IMR-90 (cell line): ENCODE measurements around the gene ELP4.

Source experiments
- BHLHE40 ChIP-seq: fragments of 150-350 bp; IDR thresholded peaks from 2 replicates; pipeline ENCODE4 v1.6.1; 2016; ENCODE audit warnings: mild to moderate bottlenecking, low read depth, low read length
- CEBPB ChIP-seq: IDR thresholded peaks from 2 replicates; pipeline ENCODE4 v1.6.1; 2012; ENCODE audit warnings: low read depth, low read length, improper control_type of control experiment
- MAFK ChIP-seq: IDR thresholded peaks from 2 replicates; pipeline ENCODE4 v1.6.1; 2012; ENCODE audit warnings: low read depth, low read length, improper control_type of control experiment
- MAZ ChIP-seq: IDR thresholded peaks from 2 replicates; pipeline ENCODE4 v1.6.1; 2012; ENCODE audit warnings: low read depth, mild to moderate bottlenecking, low read length, improper control_type of control experiment, moderate library complexity, borderline replicate concordance
- MXI1 ChIP-seq: IDR thresholded peaks from 2 replicates; pipeline ENCODE4 v1.6.1; 2012; ENCODE audit warnings: low read depth, mild to moderate bottlenecking, low read length, moderate library complexity, borderline replicate concordance
- NFE2L2 ChIP-seq: fragments of 150-350 bp; IDR thresholded peaks from 2 replicates; pipeline ENCODE4 v1.6.1; 2016; ENCODE audit warnings: low read depth, mild to moderate bottlenecking, low read length
- POLR2A ChIP-seq: IDR thresholded peaks from 2 replicates; pipeline ENCODE4 v1.6.1; 2012; ENCODE audit warnings: mild to moderate bottlenecking, low read depth, low read length
- RCOR1 ChIP-seq: IDR thresholded peaks from 2 replicates; pipeline ENCODE4 v1.6.1; 2012; ENCODE audit warnings: mild to moderate bottlenecking, low read length, improper control_type of control experiment; ENCODE audit not compliant: insufficient replicate concordance
- RFX5 ChIP-seq: IDR thresholded peaks from 2 replicates; pipeline ENCODE4 v1.8.0; 2012; ENCODE audit warnings: low read depth, mild to moderate bottlenecking, low read length, moderate library complexity
- SMC3 ChIP-seq: fragments of 150-350 bp; IDR thresholded peaks from 2 replicates; pipeline ENCODE4 v1.6.1; 2016; ENCODE audit warnings: low read depth, mild to moderate bottlenecking, antibody characterized with exemption, low read length, moderate library complexity
- USF2 ChIP-seq: fragments of 150-350 bp; IDR thresholded peaks from 2 replicates; pipeline ENCODE4 v1.6.1; 2017; ENCODE audit warnings: mild to moderate bottlenecking, antibody characterized with exemption, low read length, low read depth
- TF ChIP-seq, protein P1 (sequence below): conservative IDR thresholded peaks from 2 replicates; pipeline ENCODE4 v1.5.1; 2012; ENCODE audit warnings: mild to moderate bottlenecking, low read depth, low read length, improper control_type of control experiment
- TF ChIP-seq, protein P2 (sequence below): fragments of 150-350 bp; IDR thresholded peaks from 2 replicates; pipeline ENCODE4 v1.6.1; 2016; ENCODE audit warnings: low read depth, mild to moderate bottlenecking, low read length, moderate library complexity, borderline replicate concordance

DNA sequence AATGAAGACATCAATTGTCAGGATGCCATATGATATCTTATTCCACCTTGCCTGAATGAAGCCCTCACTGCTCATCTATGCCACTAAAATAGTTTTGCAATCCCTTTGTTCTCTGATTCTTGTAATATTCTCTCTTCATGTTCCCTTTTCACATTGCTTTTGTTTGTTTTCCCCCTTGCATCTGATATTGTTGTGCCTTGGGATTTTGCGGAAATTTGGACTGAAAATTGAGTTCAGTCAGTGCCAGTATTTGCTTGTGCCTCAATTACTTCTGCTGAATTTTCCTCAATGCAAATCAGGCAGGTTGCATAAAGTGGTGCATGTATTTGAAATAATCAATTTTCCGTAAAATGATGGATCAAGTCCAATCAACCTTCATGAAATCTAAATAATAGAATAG is 203.3 kb downstream of the ELP4 start:
- no peak for TF ChIP-seq BHLHE40
- TF ChIP-seq, protein P1, sequence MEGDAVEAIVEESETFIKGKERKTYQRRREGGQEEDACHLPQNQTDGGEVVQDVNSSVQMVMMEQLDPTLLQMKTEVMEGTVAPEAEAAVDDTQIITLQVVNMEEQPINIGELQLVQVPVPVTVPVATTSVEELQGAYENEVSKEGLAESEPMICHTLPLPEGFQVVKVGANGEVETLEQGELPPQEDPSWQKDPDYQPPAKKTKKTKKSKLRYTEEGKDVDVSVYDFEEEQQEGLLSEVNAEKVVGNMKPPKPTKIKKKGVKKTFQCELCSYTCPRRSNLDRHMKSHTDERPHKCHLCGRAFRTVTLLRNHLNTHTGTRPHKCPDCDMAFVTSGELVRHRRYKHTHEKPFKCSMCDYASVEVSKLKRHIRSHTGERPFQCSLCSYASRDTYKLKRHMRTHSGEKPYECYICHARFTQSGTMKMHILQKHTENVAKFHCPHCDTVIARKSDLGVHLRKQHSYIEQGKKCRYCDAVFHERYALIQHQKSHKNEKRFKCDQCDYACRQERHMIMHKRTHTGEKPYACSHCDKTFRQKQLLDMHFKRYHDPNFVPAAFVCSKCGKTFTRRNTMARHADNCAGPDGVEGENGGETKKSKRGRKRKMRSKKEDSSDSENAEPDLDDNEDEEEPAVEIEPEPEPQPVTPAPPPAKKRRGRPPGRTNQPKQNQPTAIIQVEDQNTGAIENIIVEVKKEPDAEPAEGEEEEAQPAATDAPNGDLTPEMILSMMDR = no peak
- no peak for TF ChIP-seq USF2
- TF ChIP-seq MAFK = no peak
- no peak for TF ChIP-seq MXI1
- no peak for TF ChIP-seq MAZ
- TF ChIP-seq CEBPB = no peak
- TF ChIP-seq NFE2L2 = no peak
- no peak for TF ChIP-seq RCOR1
- no peak for TF ChIP-seq SMC3
- TF ChIP-seq POLR2A = no peak
- TF ChIP-seq, protein P2, sequence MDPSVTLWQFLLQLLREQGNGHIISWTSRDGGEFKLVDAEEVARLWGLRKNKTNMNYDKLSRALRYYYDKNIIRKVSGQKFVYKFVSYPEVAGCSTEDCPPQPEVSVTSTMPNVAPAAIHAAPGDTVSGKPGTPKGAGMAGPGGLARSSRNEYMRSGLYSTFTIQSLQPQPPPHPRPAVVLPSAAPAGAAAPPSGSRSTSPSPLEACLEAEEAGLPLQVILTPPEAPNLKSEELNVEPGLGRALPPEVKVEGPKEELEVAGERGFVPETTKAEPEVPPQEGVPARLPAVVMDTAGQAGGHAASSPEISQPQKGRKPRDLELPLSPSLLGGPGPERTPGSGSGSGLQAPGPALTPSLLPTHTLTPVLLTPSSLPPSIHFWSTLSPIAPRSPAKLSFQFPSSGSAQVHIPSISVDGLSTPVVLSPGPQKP = no peak
- TF ChIP-seq RFX5 = no peak
